Spleen (tissue), 11 donors: Measurements from ENCODE around the gene IL24. TPM values are rescaled to one million over a fixed set of nuclear protein-coding genes. Genes with fewer than 3 reads are reported as not detected.

Experiments used
- DNase-seq: peaks from one replicate; pipeline ENCODE4 v3.0.0-alpha.2; 2020
- H3K27ac ChIP-seq, 8 donors: fragments of 200-600 bp; sonication (generic) in 7 of 8; 1 replicate in 4 of 8; 2 replicates in 4 of 8; pipeline versions ENCODE4 v1.5.0 to v1.8.0; 2016 to 2021; ENCODE audit warnings: inconsistent platforms in 4 of 8, mild to moderate bottlenecking in 4 of 8, moderate library complexity in 1 of 8
- H3K27me3 ChIP-seq, 7 donors: fragments of 200-600 bp; sonication (generic) in 6 of 7; replicated peaks in 1 of 7; 1 replicate in 4 of 7; 2 replicates in 3 of 7; pipeline versions ENCODE4 v1.5.0 to v1.8.0; 2016 to 2021; ENCODE audit warnings: inconsistent platforms in 3 of 7, mild to moderate bottlenecking in 1 of 7
- H3K36me3 ChIP-seq, 6 donors: fragments of 200-600 bp; sonication (generic) in 5 of 6; 1 replicate in 4 of 6; 2 replicates in 2 of 6; pipeline versions ENCODE4 v1.5.0 to v1.8.0; 2016 to 2021; ENCODE audit warnings: inconsistent platforms in 2 of 6
- H3K4me1 ChIP-seq, 6 donors: fragments of 200-600 bp; sonication (generic) in 5 of 6; 1 replicate in 3 of 6; 2 replicates in 3 of 6; pipeline versions ENCODE4 v1.5.0 to v1.8.0; 2016 to 2021; ENCODE audit warnings: inconsistent platforms in 3 of 6
- H3K4me3 ChIP-seq, 8 donors: fragments of 200-600 bp; sonication (generic) in 7 of 8; 1 replicate in 4 of 8; 2 replicates in 4 of 8; pipeline versions ENCODE4 v1.5.0 to v1.8.0; 2016 to 2021; ENCODE audit warnings: inconsistent platforms in 4 of 8, mild to moderate bottlenecking in 4 of 8, moderate library complexity in 2 of 8
- H3K9me3 ChIP-seq, 8 donors: fragments of 200-600 bp; sonication (generic) in 7 of 8; 1 replicate in 4 of 8; 2 replicates in 4 of 8; pipeline versions ENCODE4 v1.5.0 to v1.8.0; 2016 to 2021; ENCODE audit warnings: inconsistent platforms in 4 of 8
- CTCF ChIP-seq, 11 experiments: fragments of 200-600 bp in 7 of 11; fragments of 450-650 bp in 4 of 11; sonication (generic) in 4 of 11; IDR thresholded peaks in 8 of 11; conservative IDR thresholded peaks in 3 of 11; 1 replicate in 7 of 11; 2 replicates in 4 of 11; pipeline versions ENCODE4 v1.4.0 to v1.8.0; 2016 to 2021; ENCODE audit warnings: antibody characterized with exemption in 11 of 11, inconsistent platforms in 4 of 11, mild to moderate bottlenecking in 1 of 11
- POLR2A ChIP-seq, 3 donors: fragments of 450-650 bp; IDR thresholded peaks; one replicate each; pipeline ENCODE4 v1.5.1; 2017; ENCODE audit warnings: antibody characterized with exemption in 3 of 3, mild to moderate bottlenecking in 1 of 3
- POLR2AphosphoS5 ChIP-seq, 3 donors: sonication (generic); formaldehyde crosslinking; IDR thresholded peaks; one replicate each; pipeline ENCODE4 v1.5.1; 2017; ENCODE audit warnings: antibody characterized with exemption in 3 of 3
- WGBS, 5 donors: extraction: QIAGEN DNeasy Blood & Tissue Kit in 3 of 5; methylation state at CpG; one replicate each; pipeline versions ENCODE4 v1.1.5 to v1.1.7; 2013 to 2018; 5-methylcytosine and 5-hydroxymethylcytosine counted together
- intact Hi-C: fragments of 100-400 bp; cut with DNase I; formaldehyde crosslinking; loops from one replicate; pipeline ENCODE4 v1.15.0; 2023; ENCODE audit warnings: low total_unique reads
- polyA plus RNA-seq, 3 donors: library from polyadenylated mRNA; stranded (reverse); fragments of 200-250 nt; gene quantifications; one replicate each; pipeline ENCODE4 v1.2.1, GENCODE V29; 2013
- total RNA-seq, 7 donors: library from RNA; depleted of rRNA in 3 of 7; stranded (reverse); fragments of >200 nt in 3 of 7; fragmentation: NEBNext Ultra II Directional in 4 of 7; extraction: Animal tissue kit (Norgen Biotek cat#: 25700) in 4 of 7; gene quantifications; one replicate each; pipeline versions ENCODE4 v1.1.0 to v1.2.1, GENCODE V29; 2016 to 2021
- donor health status: healthy with polysubstance abuse.
- donor health status: DM: no; HTN: no; CAD: no; lungs with moderate emphysema.
- donor health status: DM: no; HTN: no; CAD: no.
- donor health status: Bipolar disorder and iron deficiency.
- donor health status: healthy.
- donor health status: DM: no; HTN: no; CAD: no.
- donor health status: DM: yes; HTN: yes; CAD: no.

The IL24 gene
- total and polyA plus RNA-seq, 10 donors, result 0.30 to 2.0 (median 1.2) TPM; not detected in 5

GRCh38 chr1:206867239-206867638, 30.0 kb upstream of the IL24 start:
- TF ChIP-seq POLR2A (IDR thresholded peaks at IDR 0.05) (no peak), POLR2AphosphoS5 (IDR thresholded peaks at IDR 0.05) (no peak)
- Histone ChIP-seq H3K27ac (no peak overlapping the region), H3K9me3 (peaks cover 0 to 3% (median 0%) of the 10 kb centered on the region in 8 donors), H3K27me3 (peaks cover 0 to 3% (median 0%) of the 10 kb centered on the region in 7 donors), H3K4me3 (no peak overlapping the region), H3K4me1 (peaks cover 0 to 9% (median 0%) of the 10 kb centered on the region in 6 donors), H3K36me3 (no peaks in the 10 kb centered on the region)
- DNase-seq, result no peak
- intact Hi-C loops, result no loop called here
- 71 to 100% (median 89%) methylated on average over 1 of the region's 1 CpG for WGBS, 5 donors

GRCh38 chr1:206867716-206868115, 29.5 kb upstream of the IL24 start:
- Histone ChIP-seq H3K27ac (no peak overlapping the region), H3K4me1 (peaks cover 0 to 9% (median 0%) of the 10 kb centered on the region in 6 donors), H3K27me3 (peaks cover 0 to 3% (median 0%) of the 10 kb centered on the region in 7 donors), H3K36me3 (no peaks in the 10 kb centered on the region), H3K4me3 (no peak overlapping the region), H3K9me3 (peaks cover 0 to 6% (median 0%) of the 10 kb centered on the region in 8 donors)
- no peak for TF ChIP-seq POLR2AphosphoS5 (IDR thresholded peaks at IDR 0.05)
- no peak for TF ChIP-seq POLR2A (IDR thresholded peaks at IDR 0.05)
- no peak for TF ChIP-seq CTCF (IDR thresholded peaks at IDR 0.05 in 8 of 11, conservative IDR thresholded peaks at IDR 0.05 in 3 of 11)
- no peak for DNase-seq
- intact Hi-C loops, result no loop called here

- peaks cover 0 to 6% (median 0%) of the 10 kb centered on the region in 8 donors for H3K9me3 ChIP-seq
- 52 to 78% (median 60%) methylated on average over 1 of the region's 1 CpG for WGBS, 5 donors
- H3K4me3 ChIP-seq, result no peak overlapping the region
- no peak for TF ChIP-seq CTCF (IDR thresholded peaks at IDR 0.05 in 8 of 11, conservative IDR thresholded peaks at IDR 0.05 in 3 of 11)
- no peak for TF ChIP-seq POLR2A (IDR thresholded peaks at IDR 0.05)
- no peak for TF ChIP-seq POLR2AphosphoS5 (IDR thresholded peaks at IDR 0.05)
- no peak for DNase-seq
- intact Hi-C loops, result no loop called here
- H3K27me3 ChIP-seq, result peaks cover 0 to 3% (median 0%) of the 10 kb centered on the region in 7 donors
- H3K27ac ChIP-seq, result no peak overlapping the region
- H3K36me3 ChIP-seq, result no peaks in the 10 kb centered on the region
- H3K4me1 ChIP-seq, result peaks cover 0 to 9% (median 0%) of the 10 kb centered on the region in 6 donors
These were observed 29.0 kb upstream of the IL24 start for GRCh38 chr1:206868264-206868663.

- WGBS, 5 donors, result 78 to 96% (median 86%) methylated on average over 3 of the region's 3 CpGs
- Histone ChIP-seq H3K36me3 (no peaks in the 10 kb centered on the region), H3K4me3 (no peak overlapping the region), H3K27me3 (no peaks in the 10 kb centered on the region), H3K9me3 (peaks cover 0 to 24% (median 10%) of the 10 kb centered on the region in 8 donors), H3K27ac (no peak overlapping the region), H3K4me1 (no peaks in the 10 kb centered on the region)
- intact Hi-C loops, result no loop called here
- no peak for DNase-seq
- TF ChIP-seq CTCF (IDR thresholded peaks at IDR 0.05 in 8 of 11, conservative IDR thresholded peaks at IDR 0.05 in 3 of 11), result no peak
- TF ChIP-seq POLR2A (IDR thresholded peaks at IDR 0.05), result no peak
- TF ChIP-seq POLR2AphosphoS5 (IDR thresholded peaks at IDR 0.05), result no peak
These were observed 25.1 kb upstream of the IL24 start for GRCh38 chr1:206872139-206872538.
